HepG2 (cell line): ENCODE data around the gene TRAPPC5. TPM values are rescaled to one million over a fixed set of nuclear protein-coding genes. Genes with fewer than 3 reads are reported as not detected.

Experiments used
- ATAC-seq: fragments of 200-7000 bp; cut with Tn5 transposase; 3 replicates; pipeline ENCODE4 v1.9.1; 2020; ENCODE audit warnings: mild to moderate bottlenecking, moderate library complexity
- BruUV-seq: library from RNA; stranded (reverse); fragments of 400-500 nt; replicated peaks from 2 replicates; lab custom pipeline; 2021; lab: Mats Ljungman, UMichigan
- CTCF ChIA-PET: fragments of 300-600 bp; formaldehyde crosslinking; extraction: SDS; loops from one replicate; lab custom pipeline; 2021; ENCODE audit warnings: low total read pairs, inconsistent platforms, low intra/inter-chr PET ratio; lab: Yijun Ruan, JAX
- POLR2A ChIA-PET: fragments of 350-600 bp; sonication (Branson Sonifier 250); formaldehyde crosslinking; loops from one replicate; lab custom pipeline; 2020; ENCODE audit warnings: antibody characterized with exemption, inconsistent platforms; lab: Yijun Ruan, JAX
- DNase-seq: peaks from one replicate; pipeline ENCODE4 v3.0.0-alpha.2; 2015; ENCODE audit warnings: low spot score
- FAIRE-seq: peaks from 3 replicates; lab custom pipeline; 2011; peaks lifted over from hg19 to GRCh38; lab: Jason Lieb, UNC
- H2AFZ ChIP-seq: one replicate; pipeline ENCODE4 v1.6.1; 2011; ENCODE audit warnings: low read length, inconsistent platforms
- H3K27ac ChIP-seq: fragments of 300-600 bp; 3 replicates; pipeline ENCODE4 v1.8.0; 2011; ENCODE audit warnings: mixed run types, mild to moderate bottlenecking, mixed read lengths, low read length, inconsistent platforms; ENCODE audit not compliant: insufficient read depth; ENCODE audit errors: extremely low read length
- H3K27me3 ChIP-seq, 2 experiments: fragments of 200-600 bp in 1 of 2; 2 replicates in 1 of 2; 3 replicates in 1 of 2; pipeline versions ENCODE4 v1.6.0 to v1.8.0; 2011; ENCODE audit warnings: low read length in 2 of 2, mild to moderate bottlenecking in 2 of 2, moderate library complexity in 2 of 2, inconsistent platforms in 1 of 2; ENCODE audit not compliant: insufficient read depth in 2 of 2, control insufficient read depth in 1 of 2
- H3K36me3 ChIP-seq, 2 experiments: fragments of 200-600 bp in 1 of 2; replicated peaks in 1 of 2; 2 replicates in 1 of 2; 3 replicates in 1 of 2; pipeline versions ENCODE4 v1.5.1 to v1.8.0; 2011; ENCODE audit warnings: low read length in 2 of 2, inconsistent platforms in 1 of 2; ENCODE audit not compliant: insufficient read depth in 2 of 2, control insufficient read depth in 1 of 2
- H3K4me1 ChIP-seq: 2 replicates; pipeline ENCODE4 v1.5.1; 2012; ENCODE audit warnings: low read length, inconsistent platforms; ENCODE audit not compliant: insufficient read depth
- H3K4me2 ChIP-seq: 2 replicates; pipeline ENCODE4 v1.6.0; 2011; ENCODE audit warnings: low read depth, low read length, inconsistent platforms
- H3K4me3 ChIP-seq, 3 experiments: fragments of 200-600 bp in 1 of 3; sonication (generic), shearing (Covaris generic) in 1 of 3; replicated peaks in 1 of 3; 2 replicates each; pipeline ENCODE4 v1.5.1; 2011 to 2016; ENCODE audit warnings: low read length in 3 of 3, inconsistent platforms in 2 of 3, low read depth in 2 of 3, mild to moderate bottlenecking in 2 of 3, control low read depth in 1 of 3, mixed read lengths in 1 of 3; ENCODE audit not compliant: insufficient read depth in 1 of 3
- H3K79me2 ChIP-seq: one replicate; pipeline ENCODE4 v1.6.1; 2011; ENCODE audit warnings: low read length, inconsistent platforms; ENCODE audit not compliant: insufficient read depth
- H3K9ac ChIP-seq: 2 replicates; pipeline ENCODE4 v1.6.0; 2011; ENCODE audit warnings: mild to moderate bottlenecking, low read depth, low read length, inconsistent platforms; ENCODE audit not compliant: insufficient read depth
- H3K9me3 ChIP-seq: 2 replicates; pipeline ENCODE4 v1.5.1; 2012; ENCODE audit warnings: mild to moderate bottlenecking, low read length
- H4K20me1 ChIP-seq: 2 replicates; pipeline ENCODE4 v1.6.0; 2011; ENCODE audit warnings: inconsistent platforms, mild to moderate bottlenecking, low read length, moderate library complexity; ENCODE audit not compliant: insufficient read depth
- CEBPB ChIP-seq: IDR thresholded peaks from 2 replicates; pipeline ENCODE4 v1.6.1; 2011; ENCODE audit warnings: low read depth, low read length, improper control_type of control experiment, borderline replicate concordance
- CEBPG ChIP-seq: IDR thresholded peaks from 2 replicates; pipeline ENCODE4 v1.6.1; 2016
- FOXP1 ChIP-seq, 2 experiments: fragments of 450-650 bp in 1 of 2; IDR thresholded peaks; 2 replicates each; pipeline ENCODE4 v1.6.1; 2017 to 2018; ENCODE audit warnings: antibody characterized with exemption in 1 of 2
- HDAC6 ChIP-seq: fragments of 200-600 bp; sonication (generic); IDR thresholded peaks from 2 replicates; pipeline ENCODE4 v1.7.0; 2017; ENCODE audit warnings: mild to moderate bottlenecking, antibody characterized with exemption, low read length, low read depth
- KLF11 ChIP-seq: IDR thresholded peaks from 2 replicates; pipeline ENCODE4 v1.6.1; 2016; ENCODE audit warnings: missing compliant biosample characterization
- KLF12 ChIP-seq: sonication (generic); formaldehyde crosslinking; IDR thresholded peaks from 2 replicates; pipeline ENCODE4 v1.4.0; 2020; ENCODE audit warnings: missing genetic modification reagents, borderline replicate concordance
- MLLT10 ChIP-seq: sonication (generic); formaldehyde crosslinking; IDR thresholded peaks from 2 replicates; pipeline ENCODE4 v1.4.0; 2020; ENCODE audit warnings: missing genetic modification reagents
- SP140L ChIP-seq: sonication (generic); formaldehyde crosslinking; IDR thresholded peaks from 2 replicates; pipeline ENCODE4 v1.4.0; 2020; ENCODE audit warnings: missing genetic modification reagents, borderline replicate concordance
- WGBS: methylation state at CpG from one replicate; pipeline ENCODE4 v1.1.6; 2017; ENCODE audit warnings: low lambda C conversion rate; 5-methylcytosine and 5-hydroxymethylcytosine counted together
- in situ Hi-C: cut with HindIII; loops from 2 replicates; pipeline ENCODE4 v1.10.0; 2017; ENCODE audit warnings: low pct_unique_long_range_greater_than_20kb; ENCODE audit not compliant: extremely low pct_ligation_motif_present
- intact Hi-C: fragments of 100-400 bp; cut with micrococcal nuclease; formaldehyde crosslinking; loops from one replicate; pipeline ENCODE4 v1.10.0; 2022; ENCODE audit not compliant: unreplicated experiment
- polyA plus RNA-seq, 8 experiments: library from polyadenylated mRNA; depleted of rRNA in 3 of 8; stranded (reverse) in 7 of 8; unstranded in 1 of 8; fragments of >200 nt; fragmentation: Illumina TruSeq in 4 of 8; extraction: Trizol in 4 of 8; gene quantifications; 2 replicates each; pipeline versions ENCODE4 v1.2.1 to v1.2.3, GENCODE V29; 2011 to 2016; ENCODE audit warnings: low read depth in 4 of 8, missing spikeins in 1 of 8, mixed read lengths in 1 of 8; ENCODE audit not compliant: insufficient read depth in 1 of 8
- total RNA-seq, 5 experiments: library from RNA; depleted of rRNA; stranded (reverse); fragments of >200 nt; fragmentation: Illumina TruSeq; extraction: Trizol; gene quantifications; 2 replicates each; pipeline ENCODE4 v1.2.3, GENCODE V29; 2016; ENCODE audit warnings: low read depth in 1 of 5
- TF ChIP-seq, protein P1 (sequence below): sonication (generic); formaldehyde crosslinking; IDR thresholded peaks from 2 replicates; pipeline ENCODE4 v1.4.0; 2020; ENCODE audit warnings: mild to moderate bottlenecking, missing genetic modification reagents

TRAPPC5 gene
- total and polyA plus RNA-seq, 2 of the 13 experiments (the other 11 are each of a cell fraction or from before 2014, with no cell fraction given) = 38.5 to 78.7 TPM

DNA sequence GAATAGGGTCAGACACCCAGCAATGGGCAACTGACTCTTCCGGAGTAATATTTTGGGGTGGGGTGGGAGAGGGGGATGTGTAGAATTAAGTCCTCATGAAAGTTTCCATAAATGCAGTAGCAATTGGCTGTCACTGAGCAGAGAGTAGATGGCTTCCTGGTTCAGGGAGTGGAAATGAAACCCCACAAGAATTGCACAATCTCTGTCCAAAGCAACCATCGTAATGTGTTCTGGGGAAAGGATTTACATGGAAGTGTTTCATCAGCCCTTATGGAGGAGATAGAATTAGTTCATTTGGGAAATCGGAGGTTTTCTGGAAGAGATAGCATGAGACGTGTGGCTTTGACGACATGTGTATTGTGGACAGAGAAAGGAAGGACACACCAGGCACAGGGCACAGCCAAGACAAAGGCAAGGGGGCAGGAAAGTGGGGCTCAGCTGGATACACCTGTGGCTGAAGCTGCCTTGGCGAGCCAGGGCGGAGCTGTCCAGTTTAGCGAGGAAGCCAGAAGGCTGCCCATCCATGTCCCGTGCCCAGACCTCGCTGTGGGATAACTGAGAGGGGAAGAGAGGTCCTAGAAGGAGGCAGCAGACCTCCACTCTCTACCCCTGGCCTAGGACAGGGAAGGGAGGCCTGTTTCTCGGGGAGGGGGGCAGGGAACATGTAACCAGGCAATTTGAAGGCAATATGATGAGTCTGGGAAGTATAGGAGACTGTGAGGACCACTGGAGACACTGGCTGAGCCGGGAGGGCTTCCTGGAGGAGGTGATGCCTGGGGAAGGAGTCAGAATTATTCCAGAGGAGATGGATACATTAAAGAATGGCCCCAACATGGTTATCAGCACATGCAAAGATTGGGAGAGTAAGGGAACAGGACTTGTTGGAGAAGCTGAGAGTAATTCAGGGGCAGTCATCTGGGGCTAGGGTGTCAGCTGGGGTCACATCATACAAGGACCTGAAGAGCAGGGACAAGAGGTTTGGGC is 53.9 kb downstream of the TRAPPC5 start:
- no TSS peak for BruUV-seq
- H3K36me3 ChIP-seq = no peaks in the 10 kb centered on the region
- no peak overlapping the region for H2AFZ ChIP-seq
- H3K9ac ChIP-seq = no peak overlapping the region
- in situ Hi-C loops = no loop called here
- ATAC-seq (no peak), DNase-seq (no peak), FAIRE-seq (no peak)
- ChIA-PET POLR2A (no interaction called here), CTCF (no interaction called here)
- H4K20me1 ChIP-seq = no peaks in the 10 kb centered on the region
- 0 out of 2 replicates have a peak, but pooled peaks cover 4% of the 10 kb centered on the region for H3K4me1 ChIP-seq
- no peak overlapping the region for H3K4me2 ChIP-seq
- peaks cover 0 to 14% of the 10 kb centered on the region in 2 experiments; a peak in 2 of 5 replicates for H3K27me3 ChIP-seq
- H3K27ac ChIP-seq = no peak overlapping the region
- TF ChIP-seq FOXP1 (IDR thresholded peaks at IDR 0.05) (no peak), FOXP1 (CRISPR knock-in tag; IDR thresholded peaks at IDR 0.05) (no peak), CEBPB (peak; percentile 91), MLLT10 (no peak), SP140L (CRISPR knock-in tag) (no peak), KLF11 (CRISPR knock-in tag) (no peak), CEBPG (peak; percentile 74)
- H3K4me3 ChIP-seq = no peak overlapping the region
- 3% methylated on average over 11 of the region's 12 CpGs for WGBS
- no peaks in the 10 kb centered on the region for H3K79me2 ChIP-seq
- no peaks in the 10 kb centered on the region for H3K9me3 ChIP-seq
- intact Hi-C loops = no loop called here

DNA sequence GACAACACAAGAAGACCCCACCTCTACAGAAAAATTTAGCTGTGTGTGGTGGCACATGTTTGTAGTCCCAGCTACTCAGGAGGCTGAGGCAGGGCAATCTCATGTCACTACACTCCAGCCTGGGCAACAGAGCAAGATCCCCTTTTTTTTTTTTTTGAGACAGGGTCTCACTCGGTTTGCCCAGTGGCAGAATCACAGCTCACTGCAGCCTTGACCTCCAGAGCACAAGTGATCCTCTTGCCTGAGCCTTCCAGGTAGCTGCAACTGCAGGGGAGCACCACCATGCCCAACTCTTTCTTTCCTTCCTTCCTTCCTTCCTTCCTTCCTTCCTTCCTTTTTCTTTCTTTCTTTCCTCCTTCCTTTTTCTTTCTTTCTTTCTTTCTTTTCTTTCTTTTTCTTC is 55.5 kb downstream of the TRAPPC5 start:
- in situ Hi-C loops = no loop called here
- no peak for FAIRE-seq
- BruUV-seq = no TSS peak
- TF ChIP-seq, protein P1, sequence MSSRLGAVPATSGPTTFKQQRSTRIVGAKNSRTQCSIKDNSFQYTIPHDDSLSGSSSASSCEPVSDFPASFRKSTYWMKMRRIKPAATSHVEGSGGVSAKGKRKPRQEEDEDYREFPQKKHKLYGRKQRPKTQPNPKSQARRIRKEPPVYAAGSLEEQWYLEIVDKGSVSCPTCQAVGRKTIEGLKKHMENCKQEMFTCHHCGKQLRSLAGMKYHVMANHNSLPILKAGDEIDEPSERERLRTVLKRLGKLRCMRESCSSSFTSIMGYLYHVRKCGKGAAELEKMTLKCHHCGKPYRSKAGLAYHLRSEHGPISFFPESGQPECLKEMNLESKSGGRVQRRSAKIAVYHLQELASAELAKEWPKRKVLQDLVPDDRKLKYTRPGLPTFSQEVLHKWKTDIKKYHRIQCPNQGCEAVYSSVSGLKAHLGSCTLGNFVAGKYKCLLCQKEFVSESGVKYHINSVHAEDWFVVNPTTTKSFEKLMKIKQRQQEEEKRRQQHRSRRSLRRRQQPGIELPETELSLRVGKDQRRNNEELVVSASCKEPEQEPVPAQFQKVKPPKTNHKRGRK (CRISPR knock-in tag) = peak; percentile 61; the same call in 1 of the 2 replicates
- TF ChIP-seq KLF12 (CRISPR knock-in tag) (no peak), HDAC6 (no peak)
- TF ChIP-seq, all 625 proteins: peak for 1
- ATAC-seq (no peak), DNase-seq (no peak)
- POLR2A ChIA-PET = no interaction called here
- WGBS = 0% methylated on average over 1 of the region's 1 CpG
- intact Hi-C loops = no loop called here
- no peaks in the 10 kb centered on the region for H4K20me1 ChIP-seq
- H3K27ac ChIP-seq = no peak overlapping the region
- H3K4me3 ChIP-seq = no peak overlapping the region
- H3K36me3 ChIP-seq = no peaks in the 10 kb centered on the region
- CTCF ChIA-PET = no interaction called here
- H3K4me1 ChIP-seq = 0 out of 2 replicates have a peak, but pooled peaks cover 4% of the 10 kb centered on the region
- no peaks in the 10 kb centered on the region for H3K9me3 ChIP-seq
- H3K9ac ChIP-seq = no peak overlapping the region
- H2AFZ ChIP-seq = no peak overlapping the region
- H3K27me3 ChIP-seq = peaks cover 0 to 15% of the 10 kb centered on the region in 2 experiments; a peak in 2 of 5 replicates
- H3K79me2 ChIP-seq = no peaks in the 10 kb centered on the region
- no peak overlapping the region for H3K4me2 ChIP-seq
